ELF-1 (cell line): Measurements from ENCODE around the gene SHE.

Source experiments
- DNase-seq: peaks from one replicate; pipeline ENCODE4 v3.0.0-alpha.2; 2016; ENCODE audit warnings: low read depth, low spot score

The SHE gene

DNA sequence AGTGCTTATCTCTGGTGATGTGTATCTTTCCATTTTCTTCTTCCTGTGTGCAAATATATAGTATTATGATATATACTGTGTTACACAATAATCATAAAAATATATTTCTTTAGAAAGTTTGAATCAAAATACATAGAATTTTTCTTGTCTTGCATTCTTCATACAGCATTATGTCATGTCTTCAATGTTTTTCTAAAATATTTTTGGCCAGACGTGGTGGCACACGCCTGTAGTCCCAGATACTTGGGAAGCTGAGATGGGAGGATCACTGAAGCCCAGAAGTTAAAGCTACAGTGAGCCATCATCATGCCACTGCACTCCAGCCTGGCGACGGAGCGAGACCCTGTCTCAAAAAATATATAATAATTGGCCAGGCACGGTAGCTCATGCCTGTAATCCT lies 55.4 kb downstream of the SHE start:
- no peak for DNase-seq

GRCh38 chr1:154446292-154446691 lies 55.9 kb downstream of the SHE start:
- DNase-seq = peak; percentile 67

DNA sequence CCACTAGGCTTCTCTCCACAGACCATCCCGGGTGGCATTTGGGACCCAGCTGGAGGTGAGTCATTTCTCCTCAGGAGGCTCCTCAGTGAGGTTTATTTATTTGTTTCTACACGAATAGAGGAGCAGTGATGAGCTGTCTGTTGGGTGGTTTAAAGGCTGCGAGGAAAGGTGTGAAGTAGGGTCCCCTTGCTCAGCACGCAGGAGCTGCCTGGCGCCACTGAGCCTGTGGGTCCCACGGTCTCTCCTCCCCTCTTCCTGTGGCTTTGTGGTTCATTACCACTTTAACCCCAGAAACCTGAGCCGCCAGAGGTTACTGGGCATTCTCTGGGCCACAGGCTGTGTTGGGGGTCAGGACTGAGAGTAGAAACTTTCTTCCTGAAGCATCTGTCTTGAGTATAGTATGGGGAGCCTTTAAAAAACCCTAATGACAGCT lies 57.2 kb downstream of the SHE start:
- no peak for DNase-seq

DNA sequence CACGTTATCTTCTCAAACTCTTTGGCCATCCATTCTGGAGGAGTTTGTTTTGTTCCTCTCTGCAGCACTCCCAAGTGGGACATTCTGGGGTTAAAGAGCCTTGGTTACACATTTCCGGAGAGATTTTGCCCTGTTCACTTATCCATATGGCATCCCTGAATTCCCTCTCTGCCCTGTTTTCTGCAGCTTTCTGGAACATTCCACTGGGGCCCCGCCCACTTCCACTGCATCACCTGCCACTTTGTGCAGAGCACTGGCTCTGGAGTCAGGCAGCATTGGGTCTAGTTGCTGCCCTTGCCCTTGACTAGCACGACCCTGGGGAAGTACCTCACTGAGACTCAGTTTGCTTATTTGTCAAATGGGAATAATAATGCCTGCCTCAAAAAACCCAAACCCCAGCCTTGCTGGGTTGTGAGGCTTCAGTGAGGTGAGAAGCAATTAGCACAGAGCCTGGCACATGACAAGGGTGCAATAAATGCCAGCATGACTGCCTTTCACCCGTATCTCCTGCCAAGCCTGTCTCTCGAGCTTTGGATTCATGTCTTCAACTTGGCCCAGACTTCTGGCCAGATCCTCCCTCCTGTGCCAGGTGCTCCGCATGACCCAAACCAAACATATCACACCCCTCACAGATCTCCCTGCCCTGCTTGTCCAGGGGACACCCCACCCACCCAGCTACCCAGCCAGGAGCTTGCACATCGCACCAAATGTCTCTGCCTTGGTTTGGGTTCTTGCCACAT lies 58.8 kb downstream of the SHE start:
- DNase-seq = no peak

GRCh38 chr1:154442006-154442740 lies 60.0 kb downstream of the SHE start:
- no peak for DNase-seq

- no peak for DNase-seq
Measured at GRCh38 chr1:154441241-154441888, 60.8 kb downstream of the SHE start.

GRCh38 chr1:154440036-154440804 lies 62.0 kb downstream of the SHE start:
- DNase-seq = no peak

- no peak for DNase-seq
Measured at GRCh38 chr1:154436433-154436832, 65.8 kb downstream of the SHE start.

DNA sequence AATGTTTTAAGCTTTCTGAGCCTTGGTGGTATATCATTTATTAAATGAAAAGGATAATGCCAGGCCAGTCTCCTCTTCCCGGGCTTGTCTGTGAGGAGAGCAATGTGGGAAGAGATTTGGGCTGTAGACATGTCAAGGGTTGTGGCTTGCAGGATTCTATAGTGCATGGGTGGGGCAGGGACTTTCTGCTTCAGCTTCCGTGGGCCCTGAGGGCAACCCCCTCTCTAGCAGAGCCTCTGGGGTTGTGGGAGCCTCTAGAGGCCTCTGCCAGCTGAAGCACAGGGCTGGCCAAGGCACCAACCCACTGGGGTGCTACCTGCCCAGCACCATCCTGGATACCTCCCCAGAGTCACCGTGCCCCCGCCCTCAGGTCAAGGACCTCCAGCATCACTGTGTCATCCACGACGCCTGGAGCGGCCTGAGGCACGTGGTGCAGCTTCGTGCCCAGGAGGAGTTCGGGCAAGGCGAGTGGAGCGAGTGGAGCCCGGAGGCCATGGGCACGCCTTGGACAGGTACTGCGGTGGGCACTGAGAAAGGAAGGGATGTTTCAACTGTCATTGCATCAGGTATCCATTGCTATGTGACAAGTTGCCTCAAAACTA lies 66.5 kb downstream of the SHE start:
- no peak for DNase-seq

DNA sequence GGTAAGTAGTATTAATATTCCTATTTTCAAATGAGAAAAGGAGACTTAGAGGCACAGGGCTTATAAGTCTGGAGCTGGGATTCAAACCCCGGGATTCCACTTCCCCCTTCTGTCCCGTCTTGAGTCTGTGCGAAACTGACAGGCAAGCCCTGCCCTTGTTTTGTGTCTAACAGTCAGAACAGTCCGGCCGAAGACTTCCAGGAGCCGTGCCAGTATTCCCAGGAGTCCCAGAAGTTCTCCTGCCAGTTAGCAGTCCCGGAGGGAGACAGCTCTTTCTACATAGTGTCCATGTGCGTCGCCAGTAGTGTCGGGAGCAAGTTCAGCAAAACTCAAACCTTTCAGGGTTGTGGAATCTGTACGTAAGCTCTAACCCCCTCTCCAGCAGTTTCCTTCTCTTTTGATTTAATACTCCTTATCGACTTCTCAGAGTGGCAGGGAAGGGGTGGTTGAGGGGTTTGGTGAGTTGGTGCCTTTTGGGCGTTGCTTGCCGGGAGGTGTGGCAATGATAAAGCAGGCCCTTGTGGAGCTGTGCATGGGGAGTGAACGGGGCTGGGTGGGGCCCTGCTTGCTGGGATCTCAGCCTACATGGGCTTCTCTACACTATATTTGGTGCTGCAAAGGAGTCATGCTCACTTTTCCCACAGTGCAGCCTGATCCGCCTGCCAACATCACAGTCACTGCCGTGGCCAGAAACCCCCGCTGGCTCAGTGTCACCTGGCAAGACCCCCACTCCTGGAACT lies 67.7 kb downstream of the SHE start:
- no peak for DNase-seq

GRCh38 chr1:154433161-154433764 lies 68.9 kb downstream of the SHE start:
- DNase-seq = no peak

GRCh38 chr1:154431586-154432373 lies 70.4 kb downstream of the SHE start:
- peak; percentile 62 for DNase-seq

DNA sequence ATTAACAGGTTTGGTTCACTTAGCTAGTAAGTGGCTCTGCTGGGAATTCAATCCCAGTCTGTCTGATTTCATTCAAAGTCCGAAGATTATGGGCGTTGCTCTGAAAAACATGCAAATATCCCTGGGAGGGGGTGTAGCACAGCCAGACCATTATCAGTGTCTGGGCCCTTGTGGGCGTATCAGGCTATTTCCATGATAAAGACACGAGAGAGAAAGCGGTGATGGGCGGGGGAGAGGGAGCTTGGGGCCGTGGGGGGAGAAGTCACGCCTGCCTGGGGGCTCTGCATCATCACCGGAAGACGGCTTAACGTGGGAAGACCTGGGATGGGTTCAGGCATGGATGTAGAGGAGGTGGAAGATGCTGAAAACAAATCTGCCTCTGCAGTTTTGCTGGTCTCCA lies 71.3 kb downstream of the SHE start:
- DNase-seq = peak; percentile 78

DNA sequence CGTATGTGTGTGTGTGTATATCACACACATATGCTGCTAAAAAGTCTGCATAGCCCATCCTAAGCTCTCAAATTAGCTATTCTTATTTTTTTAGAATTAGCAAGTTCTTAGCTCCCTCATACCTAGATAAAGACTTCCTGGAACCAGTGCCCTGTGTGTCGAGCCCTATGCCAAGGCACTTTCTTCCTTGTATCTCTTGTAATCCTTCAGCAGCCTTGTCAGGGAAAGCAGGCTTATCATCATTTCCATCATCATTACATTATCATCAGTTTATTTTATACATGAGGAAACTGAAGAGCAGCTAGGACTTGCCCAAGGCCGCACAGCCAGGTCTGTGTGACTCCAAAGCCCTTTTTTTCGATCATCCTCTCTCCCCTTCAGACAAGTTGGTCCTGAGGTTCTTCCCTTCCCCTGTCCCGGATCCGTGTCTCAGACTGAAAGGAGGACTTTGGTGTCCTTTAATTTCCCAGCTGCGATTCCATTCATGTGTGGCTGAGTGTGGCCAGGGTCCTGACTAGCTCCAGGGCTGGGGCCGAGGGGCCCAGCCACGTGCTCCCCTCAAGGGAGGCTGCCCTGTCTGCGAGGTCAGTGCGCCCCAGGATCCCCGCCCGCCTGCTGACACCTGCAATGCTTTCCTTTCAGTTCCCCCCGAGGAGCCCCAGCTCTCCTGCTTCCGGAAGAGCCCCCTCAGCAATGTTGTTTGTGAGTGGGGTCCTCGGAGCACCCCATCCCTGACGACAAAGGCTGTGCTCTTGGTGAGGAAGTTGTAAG lies 72.2 kb downstream of the SHE start:
- DNase-seq = no peak
